ENCODE measurements around the gene TIAM1. TPM values are rescaled to one million over a fixed set of nuclear protein-coding genes. Genes with fewer than 3 reads are reported as not detected.
A peak's percentile ranks its signal among the peaks of the same experiment; 100 is the strongest.

Gene TIAM1
- total RNA-seq, 1 experiment from 2014 or later = 28.7 TPM

DNA sequence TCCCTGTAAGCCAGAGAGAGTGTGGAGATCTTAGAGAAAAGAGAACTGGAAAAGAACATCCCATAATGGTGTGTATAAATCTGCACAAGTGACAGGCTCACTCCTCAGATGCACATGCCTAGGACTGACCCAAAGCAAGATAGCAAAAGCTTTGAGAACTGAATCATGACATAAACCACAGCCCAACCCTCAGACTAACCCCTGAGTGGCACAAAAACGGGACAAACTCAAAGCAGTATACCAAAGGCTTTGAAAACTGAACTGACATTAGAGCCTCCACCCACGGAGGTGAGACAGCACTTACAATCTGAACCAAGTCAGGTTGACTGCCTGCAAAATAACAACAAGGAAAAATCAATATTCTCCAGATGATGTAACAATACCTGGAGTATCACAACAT lies 70.8 kb downstream of the TIAM1 start:
- H3K4me1 Mint-ChIP-seq = peaks cover 28% of the 10 kb centered on the region
- DNase-seq (ENCODE audit: low spot score) (no peak), ATAC-seq (no peak)
- peaks cover 10% of the 10 kb centered on the region for H3K9me3 Mint-ChIP-seq
- no peak overlapping the region for H3K4me3 Mint-ChIP-seq
- peaks cover 3% of the 10 kb centered on the region; the same call in 1 of the 2 replicates for H3K36me3 Mint-ChIP-seq
- ChIA-PET POLR2A (no interaction called here), CTCF (no interaction called here)
- H3K27ac Mint-ChIP-seq = no peak overlapping the region
- no peak for TF ChIP-seq SMAD3 (CRISPR knock-in tag; IDR thresholded peaks at IDR 0.05; ENCODE audit: borderline replicate concordance)
- TF ChIP-seq, protein P1, sequence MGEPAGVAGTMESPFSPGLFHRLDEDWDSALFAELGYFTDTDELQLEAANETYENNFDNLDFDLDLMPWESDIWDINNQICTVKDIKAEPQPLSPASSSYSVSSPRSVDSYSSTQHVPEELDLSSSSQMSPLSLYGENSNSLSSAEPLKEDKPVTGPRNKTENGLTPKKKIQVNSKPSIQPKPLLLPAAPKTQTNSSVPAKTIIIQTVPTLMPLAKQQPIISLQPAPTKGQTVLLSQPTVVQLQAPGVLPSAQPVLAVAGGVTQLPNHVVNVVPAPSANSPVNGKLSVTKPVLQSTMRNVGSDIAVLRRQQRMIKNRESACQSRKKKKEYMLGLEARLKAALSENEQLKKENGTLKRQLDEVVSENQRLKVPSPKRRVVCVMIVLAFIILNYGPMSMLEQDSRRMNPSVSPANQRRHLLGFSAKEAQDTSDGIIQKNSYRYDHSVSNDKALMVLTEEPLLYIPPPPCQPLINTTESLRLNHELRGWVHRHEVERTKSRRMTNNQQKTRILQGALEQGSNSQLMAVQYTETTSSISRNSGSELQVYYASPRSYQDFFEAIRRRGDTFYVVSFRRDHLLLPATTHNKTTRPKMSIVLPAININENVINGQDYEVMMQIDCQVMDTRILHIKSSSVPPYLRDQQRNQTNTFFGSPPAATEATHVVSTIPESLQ (CRISPR knock-in tag; IDR thresholded peaks at IDR 0.05) = no peak
- TF ChIP-seq CREB1 (CRISPR knock-in tag; IDR thresholded peaks at IDR 0.05) = no peak
- no peak for TF ChIP-seq IRF2 (CRISPR knock-in tag; IDR thresholded peaks at IDR 0.05; ENCODE audit: borderline replicate concordance, low read depth)
- TF ChIP-seq NFATC4 (CRISPR knock-in tag; IDR thresholded peaks at IDR 0.05) = no peak
- TF ChIP-seq, protein P2, sequence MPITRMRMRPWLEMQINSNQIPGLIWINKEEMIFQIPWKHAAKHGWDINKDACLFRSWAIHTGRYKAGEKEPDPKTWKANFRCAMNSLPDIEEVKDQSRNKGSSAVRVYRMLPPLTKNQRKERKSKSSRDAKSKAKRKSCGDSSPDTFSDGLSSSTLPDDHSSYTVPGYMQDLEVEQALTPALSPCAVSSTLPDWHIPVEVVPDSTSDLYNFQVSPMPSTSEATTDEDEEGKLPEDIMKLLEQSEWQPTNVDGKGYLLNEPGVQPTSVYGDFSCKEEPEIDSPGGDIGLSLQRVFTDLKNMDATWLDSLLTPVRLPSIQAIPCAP (CRISPR knock-in tag; IDR thresholded peaks at IDR 0.05) = no peak
- TF ChIP-seq NFE2L1 (CRISPR knock-in tag; IDR thresholded peaks at IDR 0.05) = no peak
- TF ChIP-seq GABPB1 (CRISPR knock-in tag; IDR thresholded peaks at IDR 0.05) = no peak
- TF ChIP-seq NFYB (CRISPR knock-in tag; conservative IDR thresholded peaks at IDR 0.05; ENCODE audit: low read depth) = no peak
- TF ChIP-seq ZNF317 (CRISPR knock-in tag; IDR thresholded peaks at IDR 0.05; ENCODE audit: borderline replicate concordance, low read depth) = no peak
- TF ChIP-seq JAZF1 (CRISPR knock-in tag; IDR thresholded peaks at IDR 0.05) = no peak
- TF ChIP-seq, protein P3, sequence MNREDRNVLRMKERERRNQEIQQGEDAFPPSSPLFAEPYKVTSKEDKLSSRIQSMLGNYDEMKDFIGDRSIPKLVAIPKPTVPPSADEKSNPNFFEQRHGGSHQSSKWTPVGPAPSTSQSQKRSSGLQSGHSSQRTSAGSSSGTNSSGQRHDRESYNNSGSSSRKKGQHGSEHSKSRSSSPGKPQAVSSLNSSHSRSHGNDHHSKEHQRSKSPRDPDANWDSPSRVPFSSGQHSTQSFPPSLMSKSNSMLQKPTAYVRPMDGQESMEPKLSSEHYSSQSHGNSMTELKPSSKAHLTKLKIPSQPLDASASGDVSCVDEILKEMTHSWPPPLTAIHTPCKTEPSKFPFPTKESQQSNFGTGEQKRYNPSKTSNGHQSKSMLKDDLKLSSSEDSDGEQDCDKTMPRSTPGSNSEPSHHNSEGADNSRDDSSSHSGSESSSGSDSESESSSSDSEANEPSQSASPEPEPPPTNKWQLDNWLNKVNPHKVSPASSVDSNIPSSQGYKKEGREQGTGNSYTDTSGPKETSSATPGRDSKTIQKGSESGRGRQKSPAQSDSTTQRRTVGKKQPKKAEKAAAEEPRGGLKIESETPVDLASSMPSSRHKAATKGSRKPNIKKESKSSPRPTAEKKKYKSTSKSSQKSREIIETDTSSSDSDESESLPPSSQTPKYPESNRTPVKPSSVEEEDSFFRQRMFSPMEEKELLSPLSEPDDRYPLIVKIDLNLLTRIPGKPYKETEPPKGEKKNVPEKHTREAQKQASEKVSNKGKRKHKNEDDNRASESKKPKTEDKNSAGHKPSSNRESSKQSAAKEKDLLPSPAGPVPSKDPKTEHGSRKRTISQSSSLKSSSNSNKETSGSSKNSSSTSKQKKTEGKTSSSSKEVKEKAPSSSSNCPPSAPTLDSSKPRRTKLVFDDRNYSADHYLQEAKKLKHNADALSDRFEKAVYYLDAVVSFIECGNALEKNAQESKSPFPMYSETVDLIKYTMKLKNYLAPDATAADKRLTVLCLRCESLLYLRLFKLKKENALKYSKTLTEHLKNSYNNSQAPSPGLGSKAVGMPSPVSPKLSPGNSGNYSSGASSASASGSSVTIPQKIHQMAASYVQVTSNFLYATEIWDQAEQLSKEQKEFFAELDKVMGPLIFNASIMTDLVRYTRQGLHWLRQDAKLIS (CRISPR knock-in tag; IDR thresholded peaks at IDR 0.05; ENCODE audit: borderline replicate concordance) = no peak
- TF ChIP-seq MYBL2 (CRISPR knock-in tag; IDR thresholded peaks at IDR 0.05) = no peak
- no peak for TF ChIP-seq RELA (CRISPR knock-in tag; IDR thresholded peaks at IDR 0.05; ENCODE audit: borderline replicate concordance)
- no peak for TF ChIP-seq TEAD1 (CRISPR knock-in tag; IDR thresholded peaks at IDR 0.05)
- TF ChIP-seq ZNF232 (CRISPR knock-in tag; IDR thresholded peaks at IDR 0.05) = no peak
- no peaks in the 10 kb centered on the region for H3K27me3 Mint-ChIP-seq (ENCODE audit: low read depth)

DNA sequence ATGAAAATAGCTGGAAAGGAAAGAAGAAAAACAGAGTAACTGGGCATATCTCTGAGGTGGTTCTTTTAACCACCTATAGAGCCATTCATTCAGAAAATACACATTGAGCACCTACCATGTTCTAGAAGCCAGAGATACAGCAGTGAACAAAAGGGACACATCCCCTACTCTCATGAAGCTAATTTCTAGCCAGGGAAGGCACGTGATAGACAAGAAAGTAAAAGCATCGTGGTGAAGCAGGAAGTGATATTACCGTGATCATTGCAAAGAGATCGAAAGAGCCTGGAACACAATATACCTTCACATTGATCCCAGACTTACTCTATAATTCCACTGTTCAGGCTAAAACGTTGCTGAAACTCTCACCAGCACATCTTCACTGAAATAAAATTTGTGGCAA lies 76.0 kb downstream of the TIAM1 start:
- Mint-ChIP-seq H3K36me3 (no peaks in the 10 kb centered on the region), H3K9me3 (peaks cover 3% of the 10 kb centered on the region), H3K27ac (0 out of 2 replicates have a peak overlapping the region, but pooled peaks have one; percentile 33), H3K4me1 (peaks cover 6% of the 10 kb centered on the region; the same call in 1 of the 2 replicates), H3K4me3 (no peak overlapping the region), H3K27me3 (ENCODE audit: low read depth) (no peaks in the 10 kb centered on the region)
- POLR2A ChIA-PET = no interaction called here
- no peak for ATAC-seq
- DNase-seq (ENCODE audit: low spot score) = no peak
- TF ChIP-seq CBFB (CRISPR knock-in tag; IDR thresholded peaks at IDR 0.05; ENCODE audit: low read depth) (no peak), NFE2L1 (CRISPR knock-in tag; IDR thresholded peaks at IDR 0.05) (no peak), MXD4 (CRISPR knock-in tag; IDR thresholded peaks at IDR 0.05; ENCODE audit: borderline replicate concordance) (no peak), ETV6 (CRISPR knock-in tag; IDR thresholded peaks at IDR 0.05) (no peak)
- CTCF ChIA-PET = no interaction called here

Measured in WTC11 (cell line).